GM12874 (cell line): ENCODE measurements around the gene AHSP.

Source experiments
- TF ChIP-seq, protein P1 (sequence below): IDR thresholded peaks from 2 replicates; pipeline ENCODE4 v1.5.1; 2011; ENCODE audit warnings: low read depth, mild to moderate bottlenecking, control low read depth, low read length, moderate library complexity; ENCODE audit not compliant: insufficient read depth

The AHSP gene

GRCh38 chr16:31527734-31528274 lies at the start of gene AHSP:
AHSP (plus strand) TSS chr16:31527900; CDS start chr16:31528140, 240 bp downstream.
- TF ChIP-seq, protein P1, sequence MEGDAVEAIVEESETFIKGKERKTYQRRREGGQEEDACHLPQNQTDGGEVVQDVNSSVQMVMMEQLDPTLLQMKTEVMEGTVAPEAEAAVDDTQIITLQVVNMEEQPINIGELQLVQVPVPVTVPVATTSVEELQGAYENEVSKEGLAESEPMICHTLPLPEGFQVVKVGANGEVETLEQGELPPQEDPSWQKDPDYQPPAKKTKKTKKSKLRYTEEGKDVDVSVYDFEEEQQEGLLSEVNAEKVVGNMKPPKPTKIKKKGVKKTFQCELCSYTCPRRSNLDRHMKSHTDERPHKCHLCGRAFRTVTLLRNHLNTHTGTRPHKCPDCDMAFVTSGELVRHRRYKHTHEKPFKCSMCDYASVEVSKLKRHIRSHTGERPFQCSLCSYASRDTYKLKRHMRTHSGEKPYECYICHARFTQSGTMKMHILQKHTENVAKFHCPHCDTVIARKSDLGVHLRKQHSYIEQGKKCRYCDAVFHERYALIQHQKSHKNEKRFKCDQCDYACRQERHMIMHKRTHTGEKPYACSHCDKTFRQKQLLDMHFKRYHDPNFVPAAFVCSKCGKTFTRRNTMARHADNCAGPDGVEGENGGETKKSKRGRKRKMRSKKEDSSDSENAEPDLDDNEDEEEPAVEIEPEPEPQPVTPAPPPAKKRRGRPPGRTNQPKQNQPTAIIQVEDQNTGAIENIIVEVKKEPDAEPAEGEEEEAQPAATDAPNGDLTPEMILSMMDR, result no peak

- TF ChIP-seq, protein P1, result no peak
These were observed 48.7 kb upstream of the AHSP start for GRCh38 chr16:31478956-31479355.

DNA sequence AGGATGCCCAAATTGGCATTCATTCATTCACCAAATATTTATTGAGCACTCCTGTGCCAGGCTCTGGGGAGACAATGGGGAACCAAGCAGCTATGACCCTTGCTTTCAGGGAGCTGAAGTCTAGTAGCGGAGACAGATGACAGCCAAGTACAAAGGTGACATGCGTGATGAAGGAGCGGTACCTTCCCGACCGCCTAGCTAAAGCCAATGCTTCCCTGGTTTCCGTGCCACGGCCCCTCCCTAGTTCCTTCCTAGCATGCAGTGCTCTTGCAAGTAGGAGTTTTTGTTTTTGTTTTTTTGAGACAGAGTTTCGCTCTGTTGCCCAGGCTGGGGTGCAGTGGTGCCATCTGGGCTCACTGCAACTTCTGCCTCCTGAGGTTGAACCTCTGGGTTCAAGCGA lies 47.9 kb upstream of the AHSP start:
- TF ChIP-seq, protein P1, result no peak

DNA sequence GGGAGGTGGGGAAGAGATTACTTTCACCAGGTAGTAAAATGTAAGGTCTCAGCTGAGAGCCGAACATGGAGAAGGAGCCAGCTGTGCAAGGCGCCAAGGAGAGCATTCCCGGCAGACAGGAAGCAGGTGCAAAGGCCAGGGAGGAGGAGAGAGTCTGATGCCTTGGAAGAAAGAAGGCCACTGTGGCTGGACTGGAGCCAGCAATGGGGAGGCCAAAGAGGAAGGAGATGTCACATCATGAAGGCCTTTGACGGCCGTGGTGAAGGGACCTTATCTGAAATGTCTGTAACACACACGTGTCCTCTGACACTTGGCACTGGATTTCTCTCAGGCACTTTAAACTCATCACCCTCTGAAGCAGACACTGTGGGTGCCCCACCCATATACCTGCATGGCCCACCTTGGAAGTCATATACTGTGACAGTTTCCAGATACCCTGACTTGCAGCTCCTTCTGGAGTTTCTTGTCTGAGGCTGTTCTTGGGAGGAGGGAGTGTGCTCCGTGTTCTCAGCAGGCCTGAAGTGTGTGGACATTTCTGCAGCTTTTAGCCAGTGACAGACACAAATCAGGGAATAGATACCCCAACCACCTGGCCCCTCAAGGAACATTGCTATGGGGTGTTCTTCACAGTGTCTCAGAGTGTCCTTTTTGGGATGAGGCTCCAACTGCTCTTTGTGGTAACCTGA lies 46.7 kb upstream of the AHSP start:
- TF ChIP-seq, protein P1, result no peak

DNA sequence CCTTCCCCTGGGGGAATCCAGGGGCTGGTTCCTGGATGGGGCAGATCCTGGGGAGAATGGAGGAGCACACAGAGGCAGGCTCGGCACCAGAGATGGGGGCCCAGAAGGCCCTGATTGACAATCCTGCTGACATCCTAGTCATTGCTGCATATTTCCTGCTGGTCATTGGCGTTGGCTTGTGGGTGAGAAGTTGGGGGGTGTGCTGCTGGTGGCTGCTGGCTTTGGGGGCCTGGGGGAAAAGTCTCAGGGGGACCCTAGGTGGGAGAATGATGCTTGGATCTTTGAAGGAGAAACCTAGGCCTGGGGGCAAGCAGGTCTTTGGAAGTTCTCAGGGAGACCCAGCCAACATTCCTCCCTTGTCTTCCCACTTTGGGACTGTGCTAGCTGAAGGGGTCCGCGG lies 44.6 kb upstream of the AHSP start, which contains the start of gene SLC5A2:
SLC5A2 (plus strand) TSS at position 43 of the 400 bp plus-strand sequence; CDS start at position 57, 14 bp downstream.
- TF ChIP-seq, protein P1, result no peak

GRCh38 chr16:31484491-31485171 lies 43.1 kb upstream of the AHSP start:
- TF ChIP-seq, protein P1, result no peak

DNA sequence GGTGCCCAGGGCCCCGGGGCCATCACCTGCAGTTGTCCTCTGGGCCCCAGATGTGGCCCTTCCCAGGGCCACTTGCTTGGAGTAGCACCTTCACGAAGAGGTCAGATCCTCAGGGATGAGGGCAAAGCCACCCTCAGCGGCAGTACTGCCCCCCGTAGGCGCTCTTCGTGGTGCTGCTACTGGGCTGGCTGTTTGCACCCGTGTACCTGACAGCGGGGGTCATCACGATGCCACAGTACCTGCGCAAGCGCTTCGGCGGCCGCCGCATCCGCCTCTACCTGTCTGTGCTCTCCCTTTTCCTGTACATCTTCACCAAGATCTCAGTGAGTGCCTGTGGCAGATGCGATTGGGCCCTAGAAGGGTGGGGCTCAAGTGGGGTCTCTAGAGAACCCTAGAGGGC lies 42.1 kb upstream of the AHSP start:
- TF ChIP-seq, protein P1, result no peak
